ENCODE data around the gene TM4SF18.
"Not testable (repeated sequence)": the region's sequence is repeated elsewhere in the genome, so short reads cannot be mapped to it uniquely, and the experiment has no call there.

The TM4SF18 gene, protein sequence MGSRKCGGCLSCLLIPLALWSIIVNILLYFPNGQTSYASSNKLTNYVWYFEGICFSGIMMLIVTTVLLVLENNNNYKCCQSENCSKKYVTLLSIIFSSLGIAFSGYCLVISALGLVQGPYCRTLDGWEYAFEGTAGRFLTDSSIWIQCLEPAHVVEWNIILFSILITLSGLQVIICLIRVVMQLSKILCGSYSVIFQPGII

DNA sequence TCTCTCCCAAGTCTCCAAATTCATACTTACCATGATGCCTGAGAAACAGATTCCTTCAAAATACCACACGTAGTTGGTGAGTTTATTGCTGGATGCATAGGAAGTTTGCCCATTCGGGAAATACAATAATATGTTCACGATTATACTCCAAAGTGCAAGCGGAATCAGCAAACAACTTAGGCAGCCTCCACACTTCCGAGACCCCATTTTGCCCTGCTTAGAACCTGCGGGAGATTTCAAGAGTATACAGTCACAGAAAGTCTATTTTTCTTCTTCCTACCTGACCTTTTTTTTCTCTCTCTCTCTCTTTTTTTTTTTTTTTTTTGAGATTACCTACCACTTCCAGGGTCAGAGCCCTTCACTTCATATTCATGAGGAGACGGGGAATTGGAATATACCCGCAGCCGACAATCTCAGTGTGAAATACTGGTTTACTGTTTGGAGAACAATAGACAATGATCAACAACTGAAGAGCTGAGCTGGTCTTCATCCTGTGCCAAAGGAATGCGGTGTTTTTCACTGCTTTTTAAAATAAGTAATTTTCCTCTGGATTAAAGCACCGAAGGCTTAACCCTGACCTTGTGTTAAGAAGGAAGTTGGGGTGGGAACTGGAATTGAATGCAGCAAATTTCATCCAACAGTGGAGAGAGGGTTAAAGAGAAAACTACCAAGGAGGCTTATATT is at the start of gene TM4SF18:
TM4SF18 (minus strand) TSS at position 461 of the 684 bp plus-strand sequence; CDS start at position 207, 254 bp downstream.
- H3K36me3 Mint-ChIP-seq (ENCODE audit: low read depth), result no peaks in the 10 kb centered on the region
- H3K27me3 Mint-ChIP-seq, result no peaks in the 10 kb centered on the region
- no peak within 1 kb of the TSS for H3K27ac Mint-ChIP-seq
- no peaks in the 10 kb centered on the region for H3K9me3 Mint-ChIP-seq
- no peak within 1 kb of the TSS for H3K4me3 Mint-ChIP-seq
- intact Hi-C loops (cut with micrococcal nuclease), result no loop called here
- no peaks in the 10 kb centered on the region for H3K4me1 Mint-ChIP-seq (ENCODE audit: low read depth)

DNA sequence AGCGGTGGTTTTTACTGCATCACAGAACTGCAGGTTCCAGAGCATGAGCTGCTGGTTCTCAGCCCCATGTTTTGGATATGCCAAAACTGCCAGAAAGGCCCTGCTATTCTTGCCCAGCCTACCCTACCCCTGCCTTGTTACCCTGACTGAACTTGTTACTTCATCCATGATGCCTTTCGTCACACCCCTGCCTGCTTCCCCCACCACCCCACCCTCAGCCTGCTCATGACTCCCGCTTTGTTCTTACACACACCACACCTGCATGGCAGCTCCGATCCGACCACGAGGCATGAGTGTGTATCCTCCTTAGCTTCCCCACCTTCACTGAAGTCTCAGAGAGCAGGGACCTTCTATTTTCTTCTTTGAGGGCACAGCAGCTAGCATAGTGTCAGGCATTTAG is 49.1 kb upstream of the TM4SF18 start:
- Mint-ChIP-seq H3K27ac (no peak overlapping the region), H3K4me1 (ENCODE audit: low read depth) (peaks cover 24% of the 10 kb centered on the region), H3K4me3 (no peak overlapping the region), H3K36me3 (ENCODE audit: low read depth) (no peaks in the 10 kb centered on the region), H3K9me3 (no peaks in the 10 kb centered on the region), H3K27me3 (peaks cover 2% of the 10 kb centered on the region)
- intact Hi-C loops (cut with micrococcal nuclease), result no loop called here

DNA sequence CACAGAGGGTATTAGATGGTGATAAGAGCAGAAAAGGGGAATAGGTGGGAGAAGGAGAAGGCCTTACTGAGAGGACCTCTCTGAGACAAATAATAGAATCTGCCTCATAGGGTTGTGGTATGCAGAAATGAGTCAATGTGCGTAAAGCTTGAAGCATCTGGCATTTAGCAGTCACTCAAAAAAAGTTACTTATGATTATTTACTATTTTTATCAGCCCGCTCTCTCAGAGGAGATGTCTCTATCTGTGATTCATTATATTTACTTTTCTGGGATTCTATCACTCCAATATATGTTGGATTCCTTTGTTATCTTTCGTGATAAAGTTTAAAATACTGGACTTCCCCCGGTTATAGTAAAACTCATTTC is 48.6 kb upstream of the TM4SF18 start:
- peaks cover 29% of the 10 kb centered on the region for H3K4me1 Mint-ChIP-seq (ENCODE audit: low read depth)
- H3K27me3 Mint-ChIP-seq, result peaks cover 3% of the 10 kb centered on the region
- H3K4me3 Mint-ChIP-seq, result no peak overlapping the region
- H3K36me3 Mint-ChIP-seq (ENCODE audit: low read depth), result no peaks in the 10 kb centered on the region
- H3K27ac Mint-ChIP-seq, result no peak overlapping the region
- intact Hi-C loops (cut with micrococcal nuclease), result no loop called here
- no peaks in the 10 kb centered on the region for H3K9me3 Mint-ChIP-seq

DNA sequence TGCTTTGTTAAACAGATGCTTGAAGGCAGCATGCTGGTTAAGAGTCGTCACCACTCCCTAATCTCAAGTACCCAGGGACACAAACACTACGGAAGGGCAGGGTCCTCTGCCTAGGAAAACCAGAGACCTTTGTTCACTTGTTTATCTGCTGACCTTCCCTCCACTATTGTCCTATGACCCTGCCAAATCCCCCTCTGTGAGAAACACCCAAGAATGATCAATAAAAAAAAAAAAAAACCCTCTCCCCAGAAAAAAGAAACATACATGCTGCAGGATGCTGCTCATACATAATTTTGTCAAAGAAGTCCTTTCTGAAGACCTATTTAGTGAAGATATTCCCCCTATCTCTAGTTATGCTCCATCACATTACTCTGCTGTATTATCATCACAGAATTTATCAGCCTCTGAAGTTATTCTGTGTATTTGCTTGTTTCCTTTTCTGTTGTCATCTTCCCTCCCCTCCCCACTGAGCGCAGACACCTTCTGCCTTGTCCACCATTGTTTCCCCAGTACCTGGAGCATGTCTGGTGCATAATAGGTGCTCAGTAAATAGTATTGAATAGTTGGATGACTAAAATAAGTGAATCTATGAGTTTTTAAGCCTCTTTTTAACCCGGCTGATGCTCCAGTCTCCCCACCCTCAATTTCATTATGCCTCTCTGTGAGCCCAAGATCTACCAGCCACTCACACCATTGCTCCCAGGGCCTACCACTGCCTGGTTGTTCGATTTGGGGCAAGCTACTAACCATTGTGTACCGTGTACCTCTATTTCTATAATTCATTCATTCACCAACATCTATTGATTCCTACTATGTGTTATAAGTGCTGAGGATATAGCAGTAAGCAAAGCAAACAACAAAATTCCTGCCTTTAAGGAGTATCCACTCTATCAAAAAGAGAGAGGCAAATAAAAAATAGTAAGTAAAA is 48.0 kb upstream of the TM4SF18 start:
- intact Hi-C loops (cut with micrococcal nuclease), result no loop called here
- H3K36me3 Mint-ChIP-seq (ENCODE audit: low read depth), result no peaks in the 10 kb centered on the region
- peaks cover 24% of the 10 kb centered on the region for H3K4me1 Mint-ChIP-seq (ENCODE audit: low read depth)
- peaks cover 3% of the 10 kb centered on the region for H3K27me3 Mint-ChIP-seq
- H3K27ac Mint-ChIP-seq, result no peak overlapping the region
- no peaks in the 10 kb centered on the region for H3K9me3 Mint-ChIP-seq
- no peak overlapping the region for H3K4me3 Mint-ChIP-seq

DNA sequence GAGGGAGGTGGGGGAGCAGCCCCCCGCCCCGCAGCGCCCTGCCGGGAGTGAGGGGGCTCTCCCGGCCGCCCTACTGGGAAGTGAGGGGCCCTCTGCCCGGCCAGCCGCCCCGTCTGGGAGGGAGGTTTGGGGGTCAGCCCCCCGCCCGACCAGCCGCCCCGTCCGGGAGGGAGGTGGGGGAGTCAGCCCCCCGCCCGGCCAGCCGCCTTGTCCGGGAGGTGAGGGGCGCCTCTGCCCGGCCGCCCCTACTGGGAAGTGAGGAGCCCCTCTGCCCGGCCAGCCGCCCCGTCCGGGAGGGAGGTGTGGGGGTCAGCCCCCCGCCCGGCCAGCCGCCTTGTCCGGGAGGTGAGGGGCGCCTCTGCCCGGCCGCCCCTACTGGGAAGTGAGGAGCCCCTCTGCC is 46.8 kb upstream of the TM4SF18 start:
- H3K4me3 Mint-ChIP-seq; H3K9me3 Mint-ChIP-seq; H3K36me3 Mint-ChIP-seq (ENCODE audit: low read depth); intact Hi-C loops (cut with micrococcal nuclease); H3K27ac Mint-ChIP-seq; H3K27me3 Mint-ChIP-seq: not testable (repeated sequence)
- H3K4me1 Mint-ChIP-seq (ENCODE audit: low read depth), result peaks cover 25% of the 10 kb centered on the region

DNA sequence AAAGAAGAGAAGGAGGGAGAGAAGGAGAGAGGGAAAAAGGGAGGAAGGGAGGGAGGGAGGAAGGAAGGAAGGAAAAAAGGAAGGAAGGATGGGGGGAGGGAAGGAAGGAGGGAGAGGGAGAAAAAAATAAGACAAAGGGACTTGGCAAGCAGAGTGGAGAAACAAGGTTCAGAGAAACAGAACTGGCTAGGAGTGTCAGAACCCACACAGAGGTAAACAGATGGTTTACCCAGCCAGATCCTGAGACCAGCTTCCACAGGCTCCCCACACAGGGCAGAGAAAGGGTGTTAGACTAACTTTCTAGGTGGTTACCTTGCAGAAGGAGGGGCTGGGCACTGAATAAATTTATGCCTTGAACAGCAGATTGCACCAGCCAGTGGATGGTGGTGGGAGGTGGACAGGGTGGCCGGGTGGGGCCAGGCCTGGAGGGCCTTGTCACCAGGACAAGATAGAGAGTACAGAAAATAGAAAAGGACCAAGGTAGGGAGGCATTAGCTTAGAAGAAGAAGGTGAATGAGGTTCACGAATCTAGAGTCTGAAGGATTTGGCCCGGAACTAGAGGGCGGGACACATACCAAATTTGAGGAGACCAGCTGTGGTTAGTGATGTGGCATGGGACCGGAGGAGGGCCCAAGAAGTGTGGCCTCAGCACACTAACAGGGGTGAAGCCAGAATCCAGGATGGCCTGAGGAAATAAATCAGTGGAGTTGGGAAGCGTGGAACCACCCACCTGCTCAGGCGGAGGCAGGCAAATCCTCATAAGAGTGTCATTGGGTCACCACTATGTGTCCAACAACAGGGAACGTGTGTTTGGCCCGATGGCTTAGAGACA is 45.3 kb upstream of the TM4SF18 start:
- intact Hi-C loops (cut with micrococcal nuclease), result no loop called here
- no peak overlapping the region for H3K27ac Mint-ChIP-seq
- peaks cover 30% of the 10 kb centered on the region for H3K4me1 Mint-ChIP-seq (ENCODE audit: low read depth)
- no peaks in the 10 kb centered on the region for H3K36me3 Mint-ChIP-seq (ENCODE audit: low read depth)
- H3K9me3 Mint-ChIP-seq, result no peaks in the 10 kb centered on the region
- H3K27me3 Mint-ChIP-seq, result peaks cover 3% of the 10 kb centered on the region
- no peak overlapping the region for H3K4me3 Mint-ChIP-seq

DNA sequence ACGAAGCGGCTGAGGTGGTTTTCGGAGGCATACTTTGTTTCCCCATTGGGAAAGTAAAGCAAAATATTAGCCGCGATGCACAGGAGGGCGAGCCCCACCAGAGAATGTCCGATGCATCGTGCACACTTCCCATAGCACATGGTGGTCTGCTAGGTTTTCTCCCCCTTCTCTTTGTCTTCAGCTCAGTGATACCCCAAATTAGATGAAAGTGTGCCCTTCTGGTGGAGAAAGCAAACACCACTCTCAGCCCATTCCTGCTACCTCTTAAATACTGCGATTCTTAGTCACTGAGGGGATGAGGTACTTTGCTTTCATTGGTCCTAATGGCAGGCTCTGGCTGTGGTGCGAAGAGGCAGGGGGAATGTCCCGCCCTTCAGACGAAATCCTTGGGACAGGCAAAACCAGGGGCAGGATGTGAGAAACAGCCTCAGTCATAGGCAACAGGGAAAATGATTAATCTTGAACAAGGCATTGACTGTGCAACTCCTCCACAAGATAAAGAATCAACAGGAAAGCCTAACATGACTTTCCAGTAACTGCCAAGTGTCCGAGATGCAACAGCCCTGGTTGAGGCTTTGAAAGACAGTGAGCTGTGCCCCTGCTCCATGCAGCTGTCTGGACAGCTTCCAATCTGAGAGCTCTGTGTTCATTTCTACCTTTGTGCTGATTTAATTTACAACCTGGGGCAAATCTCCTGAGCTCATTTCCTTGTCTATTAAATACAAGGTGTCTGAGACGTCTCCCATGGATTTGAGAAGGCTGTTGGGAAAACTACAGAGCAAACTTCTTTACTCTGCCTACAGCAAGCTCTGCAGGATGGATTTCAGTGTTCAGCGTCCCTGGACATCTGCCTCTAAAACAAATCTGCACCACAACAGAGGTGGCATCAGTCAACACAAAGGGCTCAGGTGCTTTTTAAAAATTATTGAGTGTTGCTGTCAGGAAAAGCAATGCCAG is 44.2 kb upstream of the TM4SF18 start, which contains the start of gene TM4SF1:
TM4SF1 (minus strand) TSS at position 242 of the 957 bp plus-strand sequence; CDS start at position 140, 102 bp downstream.
- intact Hi-C loops (cut with micrococcal nuclease), result no loop called here
- Mint-ChIP-seq H3K9me3 (no peaks in the 10 kb centered on the region), H3K27me3 (peaks cover 3% of the 10 kb centered on the region), H3K36me3 (ENCODE audit: low read depth) (no peaks in the 10 kb centered on the region), H3K27ac (no peak within 1 kb of the TSS), H3K4me1 (ENCODE audit: low read depth) (peaks cover 33% of the 10 kb centered on the region), H3K4me3 (peak within 1 kb of the TSS; percentile 13)

DNA sequence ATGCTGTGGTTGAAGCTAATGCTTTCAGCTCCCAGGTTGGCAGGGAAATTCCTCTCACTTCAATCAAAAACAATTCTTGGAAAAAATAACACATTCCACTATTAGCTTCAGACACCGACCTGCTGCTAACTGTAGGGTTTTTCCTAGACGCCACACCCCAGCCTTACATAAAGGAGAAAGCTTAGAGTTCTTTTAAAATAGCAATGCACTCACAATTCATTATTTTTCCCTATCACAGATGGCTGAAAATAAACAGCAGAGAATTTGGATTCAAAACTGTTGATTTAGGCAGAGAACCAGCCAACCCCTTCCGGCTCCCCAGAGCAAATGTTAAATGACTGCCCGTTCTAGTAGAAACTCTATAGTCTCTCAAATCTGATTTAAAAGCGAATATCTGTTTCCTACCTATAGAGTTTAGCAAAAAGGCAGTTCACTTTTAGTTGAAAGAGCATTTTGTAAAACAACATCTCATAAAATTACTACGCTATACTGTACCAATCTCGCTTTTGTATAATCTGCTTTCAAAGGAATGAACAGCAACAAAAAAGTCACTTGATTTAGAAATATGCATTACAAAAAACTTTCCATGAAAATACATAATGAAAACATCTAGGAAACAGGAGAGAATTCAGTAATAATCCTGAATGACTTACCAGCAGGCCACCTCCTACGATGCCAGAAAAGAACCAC is 43.4 kb upstream of the TM4SF18 start:
- H3K27ac Mint-ChIP-seq, result no peak overlapping the region
- H3K4me1 Mint-ChIP-seq (ENCODE audit: low read depth), result peaks cover 35% of the 10 kb centered on the region
- intact Hi-C loops (cut with micrococcal nuclease), result no loop called here
- no peaks in the 10 kb centered on the region for H3K9me3 Mint-ChIP-seq
- H3K4me3 Mint-ChIP-seq, result peak overlapping the region; percentile 13
- H3K36me3 Mint-ChIP-seq (ENCODE audit: low read depth), result no peaks in the 10 kb centered on the region
- H3K27me3 Mint-ChIP-seq, result peaks cover 3% of the 10 kb centered on the region

DNA sequence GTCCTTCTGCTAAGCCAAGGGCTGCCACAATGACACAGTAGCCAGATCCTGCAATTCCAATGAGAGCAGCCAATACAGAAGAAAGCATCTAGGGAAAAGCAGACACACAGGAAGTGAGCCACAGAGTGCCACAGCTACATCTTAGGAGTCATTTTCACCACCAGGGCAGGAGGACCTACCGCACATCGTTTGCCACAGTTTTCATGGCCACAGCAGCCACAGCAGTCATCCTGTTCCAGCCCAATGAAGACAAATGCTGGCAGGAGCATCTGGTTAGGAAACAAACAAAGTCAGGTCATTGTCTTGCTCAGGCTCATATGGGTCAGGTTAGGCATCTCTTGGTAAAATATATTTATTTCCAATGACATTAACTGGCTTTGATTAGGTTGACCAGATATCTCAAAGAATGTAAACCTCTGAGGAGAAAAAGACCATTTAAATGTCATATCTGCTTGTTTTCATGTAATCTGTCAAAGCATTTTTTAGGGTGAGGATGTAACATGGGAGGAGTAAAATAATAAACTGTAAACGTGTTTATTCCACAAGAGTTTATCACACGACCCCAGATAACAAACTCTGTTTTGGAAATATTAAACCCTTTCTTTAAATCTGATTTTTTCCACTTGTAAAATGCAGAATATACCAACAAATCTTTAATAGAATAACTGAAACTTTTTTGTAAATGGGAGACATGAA is 42.2 kb upstream of the TM4SF18 start:
- Mint-ChIP-seq H3K36me3 (ENCODE audit: low read depth) (no peaks in the 10 kb centered on the region), H3K4me3 (no peak overlapping the region), H3K27ac (no peak overlapping the region), H3K4me1 (ENCODE audit: low read depth) (peaks cover 42% of the 10 kb centered on the region), H3K27me3 (peaks cover 3% of the 10 kb centered on the region), H3K9me3 (no peaks in the 10 kb centered on the region)
- intact Hi-C loops (cut with micrococcal nuclease), result no loop called here

DNA sequence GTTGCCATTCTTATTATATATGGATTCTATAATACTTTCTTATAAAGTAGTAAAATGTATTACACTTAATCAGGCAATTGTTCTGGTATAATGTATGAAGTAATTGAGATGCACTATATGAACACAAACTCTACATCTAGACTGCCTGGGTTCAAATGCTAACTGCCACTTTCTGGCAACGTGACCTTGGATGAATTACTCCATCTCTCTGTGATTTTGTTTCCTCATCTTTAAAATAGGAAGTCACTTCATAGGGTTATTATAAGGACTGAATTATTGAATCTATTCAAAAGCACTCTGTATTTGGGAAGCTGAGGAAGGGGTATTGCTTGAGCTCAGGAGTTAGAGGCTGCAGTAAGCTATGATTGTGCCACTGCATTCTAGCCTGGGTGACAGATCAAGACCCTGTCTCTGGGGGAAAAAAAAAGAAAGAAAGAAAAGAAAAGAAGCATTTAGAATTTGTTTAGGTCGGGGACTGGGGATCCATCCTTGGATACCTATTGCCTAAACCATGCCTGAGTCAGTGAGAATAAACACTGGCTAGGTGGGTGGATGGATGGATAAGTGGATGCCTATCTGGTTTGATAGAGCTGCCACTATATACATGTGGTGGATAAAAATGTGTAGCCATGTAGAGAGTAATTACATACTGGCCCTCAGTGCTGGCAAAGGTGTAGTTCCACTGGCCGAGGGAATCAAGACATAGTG is 41.5 kb upstream of the TM4SF18 start:
- Mint-ChIP-seq H3K27ac (no peak overlapping the region), H3K9me3 (no peaks in the 10 kb centered on the region), H3K27me3 (peaks cover 3% of the 10 kb centered on the region), H3K36me3 (ENCODE audit: low read depth) (no peaks in the 10 kb centered on the region), H3K4me1 (ENCODE audit: low read depth) (peaks cover 42% of the 10 kb centered on the region), H3K4me3 (no peak overlapping the region)
- intact Hi-C loops (cut with micrococcal nuclease), result no loop called here

DNA sequence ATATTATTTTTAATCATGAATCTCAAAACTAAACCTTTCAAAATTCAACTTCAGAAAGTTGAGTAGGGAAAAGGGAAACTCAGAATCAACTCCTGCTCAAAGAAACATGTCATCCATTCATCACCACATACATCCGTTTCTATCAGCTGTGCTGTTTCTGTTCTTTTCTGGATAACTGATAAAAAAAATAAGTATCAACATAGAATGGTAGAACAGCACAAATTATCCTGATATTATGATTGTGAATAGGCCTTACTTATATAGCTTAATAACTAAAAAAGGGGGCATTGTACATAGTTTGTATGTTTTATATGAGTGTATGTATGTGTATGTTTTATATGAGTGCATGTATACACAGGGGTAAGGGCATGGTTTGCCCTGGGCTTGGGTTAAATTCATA is 41.0 kb upstream of the TM4SF18 start:
- intact Hi-C loops (cut with micrococcal nuclease), result no loop called here
- H3K9me3 Mint-ChIP-seq, result no peaks in the 10 kb centered on the region
- peaks cover 3% of the 10 kb centered on the region for H3K27me3 Mint-ChIP-seq
- H3K27ac Mint-ChIP-seq, result no peak overlapping the region
- no peaks in the 10 kb centered on the region for H3K36me3 Mint-ChIP-seq (ENCODE audit: low read depth)
- peaks cover 42% of the 10 kb centered on the region for H3K4me1 Mint-ChIP-seq (ENCODE audit: low read depth)
- H3K4me3 Mint-ChIP-seq, result no peak overlapping the region

Data from dendritic cell treated with granulocyte-macrophage colony-stimulating factor and Interleukin-4, amounts not matched to agents 40 ng/mL and 50 ng/mL, for 4 days (primary cell).